IMR-90 (cell line): Measurements from ENCODE around the gene SIM1. TPM values are rescaled to one million over a fixed set of nuclear protein-coding genes. Genes with fewer than 3 reads are reported as not detected.

Experiments
- ATAC-seq: fragments of 200-7000 bp; cut with Tn5 transposase; 2 replicates; pipeline ENCODE4 v1.9.1; 2020; ENCODE audit warnings: low read depth, mild to moderate bottlenecking, moderate library complexity
- BruUV-seq: library from RNA; stranded (reverse); fragments of 400-500 nt; replicated peaks from 2 replicates; lab custom pipeline; 2021; lab: Mats Ljungman, UMichigan
- CTCF ChIA-PET: fragments of 300-600 bp; formaldehyde crosslinking; extraction: SDS; loops from one replicate; lab custom pipeline; 2021; ENCODE audit warnings: antibody characterized with exemption; lab: Yijun Ruan, JAX
- POLR2A ChIA-PET: fragments of 300-600 bp; sonication (Branson Sonifier 250); formaldehyde crosslinking; loops from one replicate; lab custom pipeline; 2022; ENCODE audit warnings: antibody characterized with exemption; ENCODE audit not compliant: unreplicated experiment; lab: Charles Lee
- DNase-seq: peaks from one replicate; pipeline ENCODE4 v3.0.0; 2013
- H2AFZ ChIP-seq: replicated peaks from 2 replicates; pipeline ENCODE3; 2013; ENCODE audit warnings: low read length, mild to moderate bottlenecking; ENCODE audit not compliant: poor library complexity
- H2AK5ac ChIP-seq: 2 replicates; pipeline ENCODE4 v1.6.1; 2013; ENCODE audit warnings: low read depth, low read length, inconsistent platforms
- H2AK9ac ChIP-seq: replicated peaks from 2 replicates; pipeline ENCODE3; 2013; ENCODE audit warnings: mild to moderate bottlenecking, low read depth, low read length, moderate library complexity; ENCODE audit not compliant: poor library complexity
- H2BK120ac ChIP-seq: 2 replicates; pipeline ENCODE4 v1.6.1; 2013; ENCODE audit warnings: low read depth, low read length, inconsistent platforms
- H2BK15ac ChIP-seq: 3 replicates; pipeline ENCODE4 v1.6.1; 2013; ENCODE audit warnings: low read depth, low read length, inconsistent platforms
- H2BK20ac ChIP-seq: 2 replicates; pipeline ENCODE4 v1.6.1; 2013; ENCODE audit warnings: low read depth, mild to moderate bottlenecking, inconsistent platforms, low read length, moderate library complexity
- H2BK5ac ChIP-seq: 2 replicates; pipeline ENCODE4 v1.6.1; 2013; ENCODE audit warnings: mild to moderate bottlenecking, low read depth, low read length, inconsistent platforms; ENCODE audit not compliant: poor library complexity, severe bottlenecking
- H3K14ac ChIP-seq: replicated peaks from 2 replicates; pipeline ENCODE4 v1.6.1; 2013; ENCODE audit warnings: low read depth, low read length, inconsistent platforms
- H3K18ac ChIP-seq: 2 replicates; pipeline ENCODE4 v1.6.1; 2013; ENCODE audit warnings: low read depth, low read length, control low read depth
- H3K23ac ChIP-seq: 2 replicates; pipeline ENCODE4 v1.6.1; 2013; ENCODE audit warnings: low read depth, low read length, inconsistent platforms
- H3K27ac ChIP-seq: 2 replicates; pipeline ENCODE4 v1.5.1; 2013; ENCODE audit warnings: mild to moderate bottlenecking, control low read depth, low read length; ENCODE audit not compliant: insufficient read depth
- H3K27me3 ChIP-seq: 2 replicates; pipeline ENCODE4 v1.6.1; 2013; ENCODE audit warnings: low read length; ENCODE audit not compliant: control insufficient read depth, insufficient read depth
- H3K36me3 ChIP-seq: 2 replicates; pipeline ENCODE4 v1.6.1; 2013; ENCODE audit warnings: low read length, mixed read lengths; ENCODE audit not compliant: control insufficient read depth, insufficient read depth
- H3K4ac ChIP-seq: 2 replicates; pipeline ENCODE4 v1.6.1; 2013; ENCODE audit warnings: low read depth, low read length, inconsistent platforms
- H3K4me1 ChIP-seq: 2 replicates; pipeline ENCODE4 v1.6.1; 2013; ENCODE audit warnings: low read length, mixed read lengths; ENCODE audit not compliant: control insufficient read depth, insufficient read depth
- H3K4me2 ChIP-seq: 2 replicates; pipeline ENCODE4 v1.6.1; 2013; ENCODE audit warnings: low read depth, mild to moderate bottlenecking, control low read depth, low read length, moderate library complexity
- H3K4me3 ChIP-seq: 2 replicates; pipeline ENCODE4 v1.5.1; 2013; ENCODE audit warnings: low read depth, mild to moderate bottlenecking, control low read depth, low read length, moderate library complexity; ENCODE audit not compliant: insufficient read depth
- H3K56ac ChIP-seq: 2 replicates; pipeline ENCODE4 v1.6.1; 2013; ENCODE audit warnings: low read length, inconsistent platforms; ENCODE audit not compliant: insufficient read depth; ENCODE audit errors: extremely low read depth
- H3K79me1 ChIP-seq, 2 experiments: 2 replicates each; pipeline ENCODE4 v1.6.1; 2013; ENCODE audit warnings: low read length in 2 of 2, inconsistent platforms in 1 of 2, low read depth in 1 of 2
- H3K9ac ChIP-seq: 2 replicates; pipeline ENCODE4 v1.6.1; 2013; ENCODE audit warnings: low read depth, low read length, control low read depth
- H3K9me1 ChIP-seq: 2 replicates; pipeline ENCODE4 v1.6.1; 2013; ENCODE audit warnings: low read length, inconsistent platforms; ENCODE audit not compliant: insufficient read depth
- H3K9me3 ChIP-seq: 2 replicates; pipeline ENCODE4 v1.6.1; 2013; ENCODE audit warnings: low read length; ENCODE audit not compliant: control insufficient read depth, insufficient read depth
- H4K20me1 ChIP-seq: 2 replicates; pipeline ENCODE4 v1.6.1; 2013; ENCODE audit warnings: low read length, inconsistent platforms; ENCODE audit not compliant: insufficient read depth
- H4K5ac ChIP-seq: 2 replicates; pipeline ENCODE4 v1.6.1; 2013; ENCODE audit warnings: mild to moderate bottlenecking, low read depth, low read length, control low read depth
- H4K8ac ChIP-seq, 2 experiments: 2 replicates each; pipeline ENCODE4 v1.6.1; 2013; ENCODE audit warnings: low read depth in 2 of 2, low read length in 2 of 2, control low read depth in 1 of 2, inconsistent platforms in 1 of 2
- H4K91ac ChIP-seq: 2 replicates; pipeline ENCODE4 v1.6.1; 2013; ENCODE audit warnings: low read depth, low read length, inconsistent platforms; ENCODE audit not compliant: insufficient read depth
- BHLHE40 ChIP-seq: fragments of 150-350 bp; IDR thresholded peaks from 2 replicates; pipeline ENCODE4 v1.6.1; 2016; ENCODE audit warnings: mild to moderate bottlenecking, low read depth, low read length
- CEBPB ChIP-seq: IDR thresholded peaks from 2 replicates; pipeline ENCODE4 v1.6.1; 2012; ENCODE audit warnings: low read depth, low read length, improper control_type of control experiment
- CHD1 ChIP-seq: IDR thresholded peaks from 2 replicates; pipeline ENCODE4 v1.6.1; 2012; ENCODE audit warnings: low read depth, low read length, improper control_type of control experiment
- CTCF ChIP-seq: conservative IDR thresholded peaks from 2 replicates; pipeline ENCODE4 v1.5.1; 2012; ENCODE audit warnings: mild to moderate bottlenecking, low read depth, low read length, improper control_type of control experiment
- ELK1 ChIP-seq: fragments of 150-350 bp; IDR thresholded peaks from 2 replicates; pipeline ENCODE4 v1.6.1; 2016; ENCODE audit warnings: low read depth, mild to moderate bottlenecking, low read length, moderate library complexity, borderline replicate concordance
- FOS ChIP-seq: fragments of 150-350 bp; IDR thresholded peaks from 2 replicates; pipeline ENCODE4 v1.6.1; 2016; ENCODE audit warnings: low read depth, low read length
- MAFK ChIP-seq: IDR thresholded peaks from 2 replicates; pipeline ENCODE4 v1.6.1; 2012; ENCODE audit warnings: low read depth, low read length, improper control_type of control experiment
- MAZ ChIP-seq: IDR thresholded peaks from 2 replicates; pipeline ENCODE4 v1.6.1; 2012; ENCODE audit warnings: low read depth, mild to moderate bottlenecking, low read length, improper control_type of control experiment, moderate library complexity, borderline replicate concordance
- MXI1 ChIP-seq: IDR thresholded peaks from 2 replicates; pipeline ENCODE4 v1.6.1; 2012; ENCODE audit warnings: low read depth, mild to moderate bottlenecking, low read length, moderate library complexity, borderline replicate concordance
- NFE2L2 ChIP-seq: fragments of 150-350 bp; IDR thresholded peaks from 2 replicates; pipeline ENCODE4 v1.6.1; 2016; ENCODE audit warnings: low read depth, mild to moderate bottlenecking, low read length
- POLR2A ChIP-seq: IDR thresholded peaks from 2 replicates; pipeline ENCODE4 v1.6.1; 2012; ENCODE audit warnings: mild to moderate bottlenecking, low read depth, low read length
- RAD21 ChIP-seq: IDR thresholded peaks from 2 replicates; pipeline ENCODE4 v1.6.1; 2012; ENCODE audit warnings: low read length, improper control_type of control experiment
- RCOR1 ChIP-seq: IDR thresholded peaks from 2 replicates; pipeline ENCODE4 v1.6.1; 2012; ENCODE audit warnings: mild to moderate bottlenecking, low read length, improper control_type of control experiment; ENCODE audit not compliant: insufficient replicate concordance
- RFX5 ChIP-seq: IDR thresholded peaks from 2 replicates; pipeline ENCODE4 v1.8.0; 2012; ENCODE audit warnings: low read depth, mild to moderate bottlenecking, low read length, moderate library complexity
- USF2 ChIP-seq: fragments of 150-350 bp; IDR thresholded peaks from 2 replicates; pipeline ENCODE4 v1.6.1; 2017; ENCODE audit warnings: mild to moderate bottlenecking, antibody characterized with exemption, low read length, low read depth
- WGBS, 2 experiments: methylation state at CpG; one replicate each; pipeline versions ENCODE4 v1.1.5 to v1.1.7; 2013; ENCODE audit warnings: missing lambda C conversion rate in 2 of 2; ENCODE audit not compliant: insufficient read length in 1 of 2; ENCODE audit errors: extremely low coverage in 2 of 2; 5-methylcytosine and 5-hydroxymethylcytosine counted together
- dilution Hi-C: fragments of 300-500 bp; cut with HindIII; formaldehyde crosslinking; loops from one replicate; pipeline ENCODE4 v1.14.3; 2018; ENCODE audit warnings: low sequenced_read_pairs; ENCODE audit not compliant: unreplicated experiment
- in situ Hi-C: fragments of 300-500 bp; cut with MboI; formaldehyde crosslinking; loops from 3 replicates; pipeline ENCODE4 v1.14.3; 2019; ENCODE audit warnings: low sequenced_read_pairs, inconsistent platforms, mixed read lengths
- intact Hi-C: fragments of 100-400 bp; cut with micrococcal nuclease; formaldehyde crosslinking; loops from 2 replicates; pipeline ENCODE4 v1.10.0; 2022
- polyA plus RNA-seq, 3 experiments: library from polyadenylated mRNA; depleted of rRNA; stranded (reverse); fragments of >200 nt; gene quantifications; 2 replicates each; pipeline ENCODE4 v1.2.3, GENCODE V29; 2012; ENCODE audit warnings: low replicate concordance in 1 of 3
- total RNA-seq: library from RNA; depleted of rRNA; stranded (reverse); fragments of >200 nt; gene quantifications from 2 replicates; pipeline ENCODE4 v1.2.3, GENCODE V29; 2012

Gene SIM1
- total and polyA plus RNA-seq, 2 of the 4 experiments (the other 2 are of a cell fraction): not detected

- Histone ChIP-seq H3K27me3 (peaks cover 99% of the 10 kb centered on the region), H3K14ac (no peak overlapping the region), H2AFZ (no peak overlapping the region), H4K8ac (no peak overlapping the region), H2AK5ac (no peak overlapping the region), H2BK15ac (no peak overlapping the region), H3K9ac (no peak overlapping the region), H2BK120ac (no peak overlapping the region), H2BK5ac (no peak overlapping the region), H2BK20ac (no peak overlapping the region), H3K4me1 (peaks cover 2% of the 10 kb centered on the region; the same call in 1 of the 2 replicates), H3K23ac (no peak overlapping the region), H3K4me3 (no peak overlapping the region), H3K4me2 (no peak overlapping the region), H3K4ac (no peak overlapping the region), H2AK9ac (no peak overlapping the region), H4K5ac (no peak overlapping the region), H3K18ac (no peak overlapping the region), H3K79me1 (no peaks in the 10 kb centered on the region), H3K9me3 (peaks cover 42% of the 10 kb centered on the region), H3K36me3 (no peaks in the 10 kb centered on the region), H3K56ac (no peak overlapping the region), H3K27ac (no peak overlapping the region), H3K9me1 (peaks cover 2% of the 10 kb centered on the region; the same call in 1 of the 2 replicates), H4K91ac (no peak overlapping the region), H4K20me1 (peaks cover 24% of the 10 kb centered on the region)
- BruUV-seq: no TSS peak
- ChIA-PET CTCF (interaction anchor here (0.7 kb wide), 1 partner anchor 9 kb away, joined by 3 read pairs; no protein-coding TSS in a partner anchor), POLR2A (no interaction called here)
- dilution Hi-C loops (loop anchor here (25.0 kb wide), 1 partner anchor 339 kb away; no protein-coding TSS in a partner anchor), intact Hi-C loops (no loop called here), in situ Hi-C loops (loop anchor here (25.0 kb wide), 1 partner anchor 864 kb away; no protein-coding TSS in a partner anchor)
- DNase-seq: no peak
- TF ChIP-seq MAZ: no peak
- TF ChIP-seq CTCF: no peak
- TF ChIP-seq USF2: no peak
- TF ChIP-seq RFX5: no peak
- TF ChIP-seq NFE2L2: no peak
- no peak for TF ChIP-seq ELK1
- no peak for TF ChIP-seq MAFK
- no peak for TF ChIP-seq BHLHE40
- TF ChIP-seq CHD1: no peak
- TF ChIP-seq RAD21: no peak
- no peak for TF ChIP-seq FOS
- TF ChIP-seq RCOR1: no peak
- TF ChIP-seq POLR2A: no peak
- no peak for TF ChIP-seq CEBPB
- no peak for TF ChIP-seq MXI1
- ATAC-seq: no peak
- WGBS, 2 experiments: 33% methylated on average over 1 of the region's 1 CpG; no CpG with 5 or more reads in 1 of the 2 experiments
These were observed 13.1 kb downstream of the SIM1 start for GRCh38 chr6:100451577-100451976.
